NCI-H1930 (cell line): ENCODE measurements around the gene MAP4K3.
A peak's percentile ranks its signal among the peaks of the same experiment; 100 is the strongest.
"Not testable (repeated sequence)": the region's sequence is repeated elsewhere in the genome, so short reads cannot be mapped to it uniquely, and the experiment has no call there.

ENCODE experiments used
- DNase-seq, 2 experiments: peaks; one replicate each; lab custom pipeline; 2025; lab: John Stamatoyannopoulos, UW

MAP4K3 gene

GRCh38 chr2:39304729-39305128 lies 132.4 kb downstream of the MAP4K3 start:
- DNase-seq: no peak

- DNase-seq: no peak
Observed at GRCh38 chr2:39304200-39304599, 132.9 kb downstream of the MAP4K3 start.

- DNase-seq: no peak
Observed at GRCh38 chr2:39301352-39301751, 135.7 kb downstream of the MAP4K3 start.

GRCh38 chr2:39300044-39300978 lies 136.8 kb downstream of the MAP4K3 start:
- peak in 1 of 2 experiments; percentile 15 for DNase-seq

- DNase-seq: no peak
Observed at GRCh38 chr2:39290433-39290832, 146.7 kb downstream of the MAP4K3 start.

GRCh38 chr2:39289609-39290008 lies 147.5 kb downstream of the MAP4K3 start:
- no peak for DNase-seq

GRCh38 chr2:39283561-39283960 lies 153.5 kb downstream of the MAP4K3 start:
- DNase-seq: no peak

- DNase-seq: no peak
Observed at GRCh38 chr2:39281391-39281790, 155.7 kb downstream of the MAP4K3 start.

GRCh38 chr2:39275016-39275415 lies 162.1 kb downstream of the MAP4K3 start:
- DNase-seq: no peak

GRCh38 chr2:39269941-39270340 lies 167.1 kb downstream of the MAP4K3 start:
- no peak for DNase-seq

- DNase-seq: no peak
Observed at GRCh38 chr2:39266916-39267434, 170.1 kb downstream of the MAP4K3 start.

- DNase-seq: no peak
Observed at GRCh38 chr2:39266139-39266805, 170.8 kb downstream of the MAP4K3 start.

GRCh38 chr2:39265315-39265714 lies 171.8 kb downstream of the MAP4K3 start:
- no peak for DNase-seq

- DNase-seq: no peak
Observed at GRCh38 chr2:39264733-39265132, 172.4 kb downstream of the MAP4K3 start.

- DNase-seq: no peak
Observed at GRCh38 chr2:39260087-39260486, 177.0 kb downstream of the MAP4K3 start.

GRCh38 chr2:39256040-39256439 lies 181.0 kb downstream of the MAP4K3 start:
- DNase-seq: no peak

- DNase-seq: no peak
Observed at GRCh38 chr2:39252888-39253518, 184.1 kb downstream of the MAP4K3 start.

- DNase-seq: no peak
Observed at GRCh38 chr2:39247512-39248043, 189.5 kb downstream of the MAP4K3 start.

GRCh38 chr2:39246382-39246980 lies 190.6 kb downstream of the MAP4K3 start:
- no peak for DNase-seq

GRCh38 chr2:39244963-39245625 lies 192.0 kb downstream of the MAP4K3 start:
- not testable (repeated sequence) for DNase-seq

- DNase-seq: not testable (repeated sequence)
Observed at GRCh38 chr2:39244241-39244862, 192.7 kb downstream of the MAP4K3 start.
